Muscle layer of colon (tissue), 2 donors: ENCODE results near the gene MAN1A1.

ENCODE experiments used
- H3K27ac ChIP-seq: one replicate; pipeline ENCODE4 v1.7.0; 2013; ENCODE audit warnings: low read depth, mild to moderate bottlenecking, low read length, moderate library complexity
- H3K27me3 ChIP-seq, 2 donors: one replicate each; pipeline ENCODE4 v1.7.0; 2013; ENCODE audit warnings: low read length in 2 of 2, mild to moderate bottlenecking in 2 of 2; ENCODE audit not compliant: insufficient read depth in 2 of 2, control insufficient read depth in 1 of 2
- H3K36me3 ChIP-seq: one replicate; pipeline ENCODE4 v1.7.0; 2013; ENCODE audit warnings: mild to moderate bottlenecking, low read length; ENCODE audit not compliant: insufficient read depth
- H3K4me1 ChIP-seq: one replicate; pipeline ENCODE4 v1.7.0; 2013; ENCODE audit warnings: mild to moderate bottlenecking, low read length; ENCODE audit not compliant: insufficient read depth
- H3K4me3 ChIP-seq, 2 donors: one replicate each; pipeline ENCODE4 v1.7.0; 2013; ENCODE audit warnings: low read length in 2 of 2, low read depth in 1 of 2, mild to moderate bottlenecking in 1 of 2, moderate library complexity in 1 of 2
- H3K9ac ChIP-seq: one replicate; pipeline ENCODE4 v1.7.0; 2013; ENCODE audit warnings: low read length
- H3K9me3 ChIP-seq: one replicate; pipeline ENCODE4 v1.7.0; 2013; ENCODE audit warnings: mild to moderate bottlenecking, low read length
- donor health status: abdominal sarcoma.
- donor health status: Adenocarcinoma of cecum.

MAN1A1 gene

GRCh38 chr6:119323931-119324330 is 25.6 kb downstream of the MAN1A1 start:
- H3K27ac ChIP-seq, result no peak overlapping the region
- no peaks in the 10 kb centered on the region for H3K9me3 ChIP-seq
- H3K4me1 ChIP-seq, result peaks cover 11% of the 10 kb centered on the region
- no peak overlapping the region for H3K4me3 ChIP-seq
- no peaks in the 10 kb centered on the region for H3K27me3 ChIP-seq
- H3K36me3 ChIP-seq, result peaks cover 4% of the 10 kb centered on the region
- no peak overlapping the region for H3K9ac ChIP-seq

- Histone ChIP-seq H3K9ac (no peak overlapping the region), H3K36me3 (peaks cover 4% of the 10 kb centered on the region), H3K4me3 (no peak overlapping the region), H3K9me3 (no peaks in the 10 kb centered on the region), H3K27ac (no peak overlapping the region), H3K4me1 (peaks cover 8% of the 10 kb centered on the region), H3K27me3 (no peaks in the 10 kb centered on the region)
Measured at GRCh38 chr6:119323478-119323877, 26.1 kb downstream of the MAN1A1 start.

- no peak overlapping the region for H3K9ac ChIP-seq
- H3K4me1 ChIP-seq, result peaks cover 2% of the 10 kb centered on the region
- no peak overlapping the region for H3K4me3 ChIP-seq
- H3K27me3 ChIP-seq, result no peaks in the 10 kb centered on the region
- H3K27ac ChIP-seq, result no peak overlapping the region
- peaks cover 4% of the 10 kb centered on the region for H3K36me3 ChIP-seq
- H3K9me3 ChIP-seq, result no peaks in the 10 kb centered on the region
Measured at GRCh38 chr6:119322715-119323350, 26.7 kb downstream of the MAN1A1 start.

- Histone ChIP-seq H3K9ac (no peak overlapping the region), H3K4me1 (no peaks in the 10 kb centered on the region), H3K36me3 (peaks cover 4% of the 10 kb centered on the region), H3K9me3 (no peaks in the 10 kb centered on the region), H3K27ac (no peak overlapping the region), H3K4me3 (no peak overlapping the region), H3K27me3 (no peaks in the 10 kb centered on the region)
Measured at GRCh38 chr6:119322034-119322433, 27.5 kb downstream of the MAN1A1 start.

- H3K4me3 ChIP-seq, result no peak overlapping the region
- H3K9me3 ChIP-seq, result no peaks in the 10 kb centered on the region
- no peaks in the 10 kb centered on the region for H3K27me3 ChIP-seq
- H3K36me3 ChIP-seq, result no peaks in the 10 kb centered on the region
- H3K4me1 ChIP-seq, result peaks cover 8% of the 10 kb centered on the region
- H3K27ac ChIP-seq, result no peak overlapping the region
- no peak overlapping the region for H3K9ac ChIP-seq
Measured at GRCh38 chr6:119319694-119320093, 29.9 kb downstream of the MAN1A1 start.

- no peaks in the 10 kb centered on the region for H3K27me3 ChIP-seq
- H3K4me3 ChIP-seq, result no peak overlapping the region
- peaks cover 16% of the 10 kb centered on the region for H3K4me1 ChIP-seq
- no peak overlapping the region for H3K27ac ChIP-seq
- H3K9me3 ChIP-seq, result no peaks in the 10 kb centered on the region
- H3K36me3 ChIP-seq, result no peaks in the 10 kb centered on the region
- no peak overlapping the region for H3K9ac ChIP-seq
Measured at GRCh38 chr6:119318730-119319129, 30.8 kb downstream of the MAN1A1 start.

- H3K4me1 ChIP-seq, result peaks cover 19% of the 10 kb centered on the region
- H3K4me3 ChIP-seq, result no peak overlapping the region
- H3K9ac ChIP-seq, result no peak overlapping the region
- H3K36me3 ChIP-seq, result no peaks in the 10 kb centered on the region
- H3K27me3 ChIP-seq, result no peaks in the 10 kb centered on the region
- no peaks in the 10 kb centered on the region for H3K9me3 ChIP-seq
- H3K27ac ChIP-seq, result no peak overlapping the region
Measured at GRCh38 chr6:119318176-119318575, 31.4 kb downstream of the MAN1A1 start.

- Histone ChIP-seq H3K27me3 (no peaks in the 10 kb centered on the region), H3K4me3 (no peak overlapping the region), H3K27ac (no peak overlapping the region)
Measured at GRCh38 chr6:119317007-119317406, 32.6 kb downstream of the MAN1A1 start.

GRCh38 chr6:119314885-119315272 is 34.7 kb downstream of the MAN1A1 start:
- no peak overlapping the region for H3K9ac ChIP-seq
- H3K27ac ChIP-seq, result no peak overlapping the region
- H3K27me3 ChIP-seq, result no peaks in the 10 kb centered on the region
- no peak overlapping the region for H3K4me3 ChIP-seq
- no peaks in the 10 kb centered on the region for H3K9me3 ChIP-seq
- no peaks in the 10 kb centered on the region for H3K36me3 ChIP-seq
- H3K4me1 ChIP-seq, result peaks cover 19% of the 10 kb centered on the region

More at GRCh38 chr6:119317007-119317406, 32.6 kb downstream of the MAN1A1 start:
- H3K9ac ChIP-seq, result no peak overlapping the region
- no peaks in the 10 kb centered on the region for H3K36me3 ChIP-seq
- no peaks in the 10 kb centered on the region for H3K9me3 ChIP-seq
- peaks cover 19% of the 10 kb centered on the region for H3K4me1 ChIP-seq

GRCh38 chr6:119313937-119314884 is 35.4 kb downstream of the MAN1A1 start:
- Histone ChIP-seq H3K9ac (no peak overlapping the region), H3K27me3 (no peaks in the 10 kb centered on the region), H3K27ac (no peak overlapping the region), H3K9me3 (no peaks in the 10 kb centered on the region), H3K4me3 (no peak overlapping the region), H3K36me3 (no peaks in the 10 kb centered on the region), H3K4me1 (peaks cover 19% of the 10 kb centered on the region)

- Histone ChIP-seq H3K27me3 (no peaks in the 10 kb centered on the region), H3K36me3 (no peaks in the 10 kb centered on the region), H3K9me3 (no peaks in the 10 kb centered on the region), H3K4me1 (peaks cover 19% of the 10 kb centered on the region), H3K9ac (no peak overlapping the region), H3K4me3 (no peak overlapping the region), H3K27ac (no peak overlapping the region)
Measured at GRCh38 chr6:119312875-119313338, 36.7 kb downstream of the MAN1A1 start.
